Sciatic nerve (tissue), 2 donors: ENCODE measurements around the gene HSFX2. TPM values are rescaled to one million over a fixed set of nuclear protein-coding genes. Genes with fewer than 3 reads are reported as not detected.
A peak's percentile ranks its signal among the peaks of the same experiment; 100 is the strongest.
"Not testable (repeated sequence)": the region's sequence is repeated elsewhere in the genome, so short reads cannot be mapped to it uniquely, and the experiment has no call there.

Experiments used
- ATAC-seq: fragments of 200-7000 bp; cut with Tn5 transposase; one replicate; pipeline ENCODE4 v1.9.1; 2020; ENCODE audit warnings: mild to moderate bottlenecking, moderate library complexity
- DNase-seq: peaks from one replicate; pipeline ENCODE4 v3.0.0-alpha.2; 2020; ENCODE audit warnings: low spot score
- intact Hi-C: fragments of 100-400 bp; cut with DNase I; formaldehyde crosslinking; loops from one replicate; pipeline ENCODE4 v1.14.2; 2022
- total RNA-seq: library from RNA; stranded (reverse); fragmentation: NEBNext Ultra II Directional; extraction: Animal tissue kit (Norgen Biotek cat#: 25700); gene quantifications from one replicate; pipeline ENCODE4 v1.2.1, GENCODE V29; 2021
- donor health status: DM: no; HTN: no; CAD: no.
- donor health status: DM: no; HTN: no; CAD: no.

Gene HSFX2
- total RNA-seq, result 0.71 TPM

- DNase-seq, ATAC-seq, intact Hi-C loops: not testable (repeated sequence)
These were observed at the start of gene HSFX2 for GRCh38 chrX:149595214-149595613. Gene HSFX2, minus strand, starts transcription at chrX:149595314. Its CDS starts 614 bp downstream, at chrX:149594700.

- no peak for ATAC-seq
- intact Hi-C loops, result no loop called here
- no peak for DNase-seq
These were observed 48.4 kb upstream of the HSFX2 start for GRCh38 chrX:149643496-149643895.

GRCh38 chrX:149641835-149642234 is 46.7 kb upstream of the HSFX2 start:
- no peak for ATAC-seq
- intact Hi-C loops, result no loop called here
- no peak for DNase-seq

DNA sequence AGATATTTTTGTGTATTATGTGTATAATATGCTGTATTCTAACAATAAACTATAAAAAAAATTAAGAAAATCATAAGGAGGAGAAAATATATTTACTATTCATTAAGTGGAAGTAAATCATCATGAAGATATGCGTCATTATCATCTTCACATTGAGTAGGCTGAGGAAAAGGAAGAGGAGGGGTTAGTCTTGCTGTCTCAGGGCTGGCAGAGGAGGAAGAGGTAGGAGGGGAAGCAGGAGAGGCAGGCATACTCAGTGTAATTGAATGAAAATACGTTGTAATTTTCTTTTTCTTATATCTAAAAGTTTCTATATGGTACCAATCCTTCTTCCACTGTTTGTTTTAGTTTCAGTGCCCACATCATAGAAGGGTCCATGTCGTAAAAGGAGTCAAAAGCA is 46.3 kb upstream of the HSFX2 start:
- intact Hi-C loops, result no loop called here
- no peak for ATAC-seq

DNA sequence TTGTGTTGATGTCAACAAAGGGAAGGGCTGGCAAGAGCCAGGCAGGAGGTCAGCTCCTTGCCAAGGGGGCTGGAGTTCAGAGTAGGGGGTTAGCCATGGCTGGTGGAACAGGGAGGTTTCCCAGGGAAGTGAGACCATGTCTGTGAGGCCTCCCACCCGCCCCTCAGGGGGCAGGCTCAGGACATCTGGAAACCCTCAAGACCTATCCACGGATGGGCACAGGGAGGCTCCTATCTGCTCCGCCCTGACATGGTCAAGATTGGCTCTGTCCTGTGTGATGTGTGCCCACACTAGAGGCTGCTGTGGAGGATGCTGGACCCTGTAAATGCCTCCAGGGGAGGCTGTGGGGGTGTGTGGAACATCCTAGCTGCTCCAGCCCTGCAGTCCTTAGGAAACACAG is 44.5 kb upstream of the HSFX2 start:
- no peak for ATAC-seq
- intact Hi-C loops, result no loop called here

More for the DNA sequence above, 46.3 kb upstream of the HSFX2 start:
- no peak for DNase-seq

DNA sequence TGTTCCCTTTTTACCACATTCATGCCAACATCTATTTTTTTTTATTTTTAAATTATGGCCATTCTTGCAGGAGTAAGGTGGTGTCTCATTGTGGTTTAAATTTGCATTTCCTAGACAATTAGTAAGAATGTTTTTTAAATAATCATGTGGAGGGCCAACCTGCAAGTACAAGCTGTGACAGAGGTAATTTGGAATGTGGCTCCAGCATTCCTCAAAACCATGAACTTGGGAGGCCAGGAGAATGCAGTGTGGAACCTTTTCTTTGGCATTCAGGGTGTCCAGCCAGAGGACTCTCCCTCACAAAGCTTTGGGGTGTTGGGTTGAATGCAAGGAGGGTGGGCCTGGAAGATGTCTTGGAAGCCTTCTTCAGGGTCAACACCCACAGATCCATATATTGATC is 43.7 kb upstream of the HSFX2 start:
- DNase-seq (no peak), ATAC-seq (no peak)
- intact Hi-C loops, result no loop called here

More for the DNA sequence above, 44.5 kb upstream of the HSFX2 start:
- no peak for DNase-seq

- intact Hi-C loops, result no loop called here
- DNase-seq (no peak), ATAC-seq (no peak)
These were observed 38.4 kb upstream of the HSFX2 start for GRCh38 chrX:149633511-149633910.

DNA sequence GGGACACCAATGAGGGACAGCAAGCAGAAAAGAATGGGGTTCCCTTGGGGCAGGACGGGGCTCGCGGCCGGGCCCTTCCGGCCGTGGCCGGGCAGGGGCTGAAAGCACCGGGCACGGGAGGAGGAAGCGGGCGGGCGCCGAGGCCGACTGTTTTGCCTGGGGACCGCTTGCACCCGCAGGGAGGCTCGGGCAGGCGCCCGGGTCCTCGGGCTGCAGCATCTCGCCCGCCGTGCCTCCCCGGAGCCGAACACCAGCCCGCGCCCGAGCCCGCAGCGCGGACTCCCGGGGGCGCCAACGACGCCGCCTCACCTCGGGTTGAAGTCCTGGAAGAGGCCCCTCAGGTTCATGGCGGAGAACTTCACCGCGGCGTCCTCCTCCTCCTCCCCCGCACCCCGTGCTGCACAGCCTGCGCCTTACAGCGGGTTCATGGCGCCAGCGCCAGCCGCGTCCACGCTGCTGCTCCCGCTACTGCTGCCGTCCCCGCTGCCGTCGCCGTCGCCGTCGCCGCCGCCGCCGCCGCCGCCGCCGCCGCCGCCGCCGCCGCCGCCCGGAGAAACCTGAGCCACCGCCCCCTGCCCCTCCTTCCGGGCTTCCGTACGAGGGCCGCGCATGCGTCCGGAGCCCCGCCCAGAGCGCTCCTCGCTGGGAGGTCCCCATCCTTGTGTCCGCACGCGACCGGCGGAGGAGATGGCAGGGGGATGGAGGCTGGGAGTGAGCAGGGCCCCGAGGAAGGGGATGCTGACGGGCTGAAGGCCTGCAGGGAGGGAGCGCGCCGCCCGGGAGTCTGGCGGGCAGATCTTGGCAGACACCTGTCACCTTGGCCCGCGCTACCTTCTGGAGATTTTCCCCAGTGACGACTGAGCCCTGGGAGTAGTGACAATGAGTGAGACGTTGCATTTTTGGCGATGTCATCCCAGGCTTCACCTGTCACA is 36.4 kb upstream of the HSFX2 start, which contains the start of gene TMEM185A:
TSS of gene TMEM185A (minus strand) at position 559 of the 932 bp plus-strand sequence. CDS start at position 347, 212 bp downstream.
- intact Hi-C loops, result no loop called here
- ATAC-seq (peak; percentile 81), DNase-seq (peak; percentile 76)

DNA sequence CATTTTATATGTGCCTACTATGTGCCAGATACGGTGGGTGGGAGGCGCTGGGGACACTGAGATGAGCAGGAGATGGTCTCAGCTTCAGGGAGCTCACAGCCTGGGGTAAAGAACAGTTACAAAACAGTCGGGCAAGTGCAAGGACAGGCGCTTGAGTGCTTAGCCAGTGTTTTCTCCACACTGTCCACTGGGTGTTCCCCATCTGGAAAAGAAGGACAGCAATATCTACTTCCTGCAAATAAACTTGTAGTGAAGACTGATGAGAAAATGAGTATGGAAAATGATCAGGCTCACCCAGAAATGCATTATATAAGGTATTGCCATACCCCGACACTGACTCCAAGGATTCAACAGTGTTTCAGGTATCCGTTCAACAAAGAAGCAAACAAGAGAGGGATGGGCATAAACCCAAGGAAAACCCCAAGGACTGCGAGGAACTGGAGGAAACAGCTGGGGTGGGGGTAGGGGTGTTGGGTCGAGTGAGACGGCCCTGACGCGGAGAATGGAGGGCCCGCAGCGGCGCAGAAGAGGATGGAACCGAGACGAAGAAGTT is 35.6 kb upstream of the HSFX2 start:
- intact Hi-C loops, result no loop called here
- ATAC-seq (peak; percentile 79), DNase-seq (no peak)

DNA sequence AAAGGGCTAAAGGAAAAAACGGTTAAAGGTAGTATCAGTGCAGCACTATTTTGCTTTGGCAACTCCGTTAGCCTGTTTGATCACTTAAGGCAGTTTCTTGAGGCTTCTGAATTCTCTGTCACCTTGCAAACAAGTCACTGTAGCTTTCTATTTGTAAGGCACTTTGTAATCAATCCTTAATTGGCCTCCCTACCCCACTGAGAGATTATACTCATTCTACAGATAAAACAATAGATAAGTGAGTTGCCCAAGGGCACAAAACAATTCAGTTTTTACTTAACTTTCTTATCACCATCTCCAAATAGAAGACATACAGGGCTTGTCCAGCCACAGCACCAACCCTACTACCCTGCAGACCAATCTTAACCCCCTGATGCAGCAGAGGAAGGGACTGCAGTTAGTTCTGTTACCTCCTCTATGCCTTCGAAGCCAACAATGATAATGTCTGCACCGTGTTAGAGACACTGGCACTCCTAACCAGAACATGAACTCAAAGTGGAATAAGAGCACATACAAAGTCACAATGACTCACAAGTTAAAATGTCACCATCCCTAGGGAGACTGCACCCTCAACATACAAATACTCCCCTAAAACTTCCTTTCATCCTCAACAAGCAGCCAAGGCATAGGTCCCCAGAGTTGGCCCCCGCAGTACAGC is 34.7 kb upstream of the HSFX2 start:
- ATAC-seq (no peak), DNase-seq (no peak)
- intact Hi-C loops, result no loop called here

DNA sequence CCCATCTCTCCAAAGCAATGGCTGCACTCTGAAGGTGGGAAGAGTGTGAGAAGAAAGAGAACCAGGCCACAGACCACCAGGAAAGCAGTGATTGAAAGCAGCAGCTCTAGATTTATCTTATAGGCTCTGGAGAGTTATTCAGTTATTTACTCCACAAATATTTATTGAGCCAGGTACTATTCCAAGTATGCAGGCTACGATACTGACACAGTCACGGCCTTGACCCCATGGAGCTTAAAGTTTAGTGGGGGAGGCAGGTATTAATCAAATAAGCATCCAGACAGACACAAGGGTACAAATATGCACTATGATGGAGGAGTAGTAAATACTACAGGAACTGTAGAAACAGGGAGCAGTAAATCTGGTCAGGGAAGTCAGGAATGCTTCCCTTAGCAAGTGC is 33.7 kb upstream of the HSFX2 start:
- intact Hi-C loops, result no loop called here
- DNase-seq, result no peak
- no peak for ATAC-seq

- ATAC-seq, result no peak
- intact Hi-C loops, result no loop called here
- DNase-seq, result no peak
These were observed 33.2 kb upstream of the HSFX2 start for GRCh38 chrX:149628280-149628679.

GRCh38 chrX:149626829-149627228 is 31.7 kb upstream of the HSFX2 start:
- DNase-seq, intact Hi-C loops, ATAC-seq: not testable (repeated sequence)

DNA sequence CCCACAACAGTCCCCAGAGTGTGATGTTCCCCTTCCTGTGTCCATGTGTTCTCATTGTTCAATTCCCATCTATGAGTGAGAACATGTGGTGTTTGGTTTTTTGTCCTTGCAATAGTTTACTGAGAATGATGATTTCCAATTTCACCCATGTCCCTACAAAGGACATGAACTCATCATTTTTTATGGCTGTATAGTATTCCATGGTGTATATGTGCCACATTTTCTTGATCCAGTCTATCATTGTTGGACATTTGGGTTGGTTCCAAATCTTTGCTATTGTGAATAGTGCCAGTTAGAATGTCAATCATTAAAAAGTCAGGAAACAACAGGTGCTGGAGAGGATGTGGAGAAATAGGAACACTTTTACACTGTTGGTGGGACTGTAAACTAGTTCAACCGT is 24.5 kb upstream of the HSFX2 start:
- DNase-seq, ATAC-seq, intact Hi-C loops: not testable (repeated sequence)

DNA sequence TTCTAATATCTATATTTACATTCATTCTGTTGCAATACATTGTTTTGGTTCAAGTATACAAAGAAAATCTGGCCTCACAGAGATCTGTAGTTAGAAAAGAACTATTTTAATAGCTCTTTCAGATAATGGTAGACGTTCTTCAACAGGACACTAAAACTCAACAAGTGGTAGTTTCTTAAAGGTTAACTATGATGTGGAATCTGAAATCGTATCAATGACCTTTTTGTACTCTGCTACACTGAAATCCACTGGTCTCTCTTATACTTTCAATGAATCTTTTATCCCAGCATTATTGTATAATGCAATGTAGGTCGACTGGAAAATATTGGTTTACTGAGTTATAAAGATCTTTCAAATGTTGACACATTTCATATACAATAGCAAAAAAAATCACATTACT is 23.8 kb upstream of the HSFX2 start:
- DNase-seq (no peak), ATAC-seq (no peak)
- intact Hi-C loops, result no loop called here

DNA sequence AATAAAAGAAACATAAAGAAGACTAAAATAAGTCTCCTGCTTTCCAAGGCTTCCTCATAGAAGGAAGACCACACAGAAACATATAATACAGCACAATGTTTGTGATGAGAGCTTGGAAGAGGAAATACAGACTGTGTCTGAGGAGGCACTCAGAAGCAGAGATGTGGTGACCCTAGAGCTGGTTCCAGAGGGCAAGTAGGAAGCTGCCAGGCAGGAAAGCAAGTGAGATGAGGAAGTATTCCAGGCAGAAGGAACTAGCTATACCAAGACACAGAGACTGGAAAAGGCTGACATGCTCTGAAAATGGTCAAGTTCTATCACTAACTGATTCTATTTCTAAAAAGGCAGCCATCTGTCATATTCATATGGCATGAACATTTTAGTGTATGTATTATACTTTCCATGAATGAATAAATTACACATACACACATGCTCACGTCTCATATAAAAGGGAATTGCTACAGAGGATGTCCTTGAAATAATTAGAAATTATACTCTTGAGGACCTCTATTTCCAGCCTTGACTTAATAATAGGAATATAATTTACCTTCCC is 16.6 kb upstream of the HSFX2 start:
- intact Hi-C loops, result no loop called here

DNA sequence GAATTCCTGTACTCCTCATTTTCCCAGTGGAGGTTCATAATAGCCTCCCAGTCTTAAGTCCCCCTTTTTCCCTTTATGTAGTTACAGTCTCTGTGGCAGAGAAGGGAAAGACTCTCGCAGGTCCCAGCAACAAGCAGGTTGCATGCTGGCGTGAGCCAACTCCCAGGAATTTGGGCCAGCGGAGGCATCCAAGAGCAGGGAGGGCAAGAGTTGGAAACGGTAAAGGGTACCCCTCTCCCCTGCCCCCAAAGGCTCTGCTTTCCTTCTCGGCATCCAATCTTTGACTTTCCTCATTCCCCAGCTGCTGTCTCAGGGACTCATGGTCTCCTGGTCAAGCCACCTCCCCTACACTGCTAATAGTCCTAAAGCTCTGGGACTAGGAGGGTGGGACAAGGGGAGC is 15.4 kb upstream of the HSFX2 start:
- ATAC-seq (no peak), DNase-seq (no peak)
- intact Hi-C loops, result no loop called here

More for the DNA sequence above, 16.6 kb upstream of the HSFX2 start:
- DNase-seq (no peak), ATAC-seq (no peak)

DNA sequence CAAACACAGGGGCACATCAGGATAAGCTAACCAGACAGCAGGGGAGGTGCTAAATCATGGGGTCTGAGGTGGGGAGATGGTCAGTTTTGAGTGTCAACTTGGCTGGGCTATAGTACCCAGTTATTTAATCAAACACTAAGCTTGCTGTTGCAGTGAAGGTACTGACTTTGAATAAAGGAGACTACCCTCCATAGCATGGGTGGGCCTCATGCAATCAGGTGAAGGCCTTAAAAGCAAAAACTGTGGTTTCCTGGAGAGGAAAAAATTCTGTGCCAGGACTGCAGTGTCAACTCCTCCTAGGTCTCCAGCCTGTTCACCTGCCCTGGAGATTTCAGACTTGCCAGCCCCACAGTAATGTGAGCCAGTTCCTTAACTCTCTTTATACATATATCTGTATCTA is 12.6 kb upstream of the HSFX2 start:
- DNase-seq (no peak), ATAC-seq (no peak)
- intact Hi-C loops, result no loop called here

GRCh38 chrX:149605248-149605885 is 10.3 kb upstream of the HSFX2 start:
- DNase-seq, ATAC-seq, intact Hi-C loops: not testable (repeated sequence)
